Measurements from ENCODE around the gene C1orf21. TPM values are rescaled to one million over a fixed set of nuclear protein-coding genes. Genes with fewer than 3 reads are reported as not detected.

C1orf21 gene
- polyA plus RNA-seq, 3 donors = 0.23 to 1.1 (median 0.28) TPM

GRCh38 chr1:184354719-184355118, 32.1 kb upstream of the C1orf21 start:
- H3K4me3 ChIP-seq (replicated peaks in 1 of 3; ENCODE audit: low read depth in 2 of 3, low read length in 3 of 3) = no peak overlapping the region
- WGBS (ENCODE audit: insufficient coverage) = no CpG with 5 or more reads among the region's 2 CpGs
- H3K27me3 ChIP-seq (ENCODE audit: control insufficient read depth in 2 of 2, insufficient read depth in 2 of 2, low read length in 2 of 2) = no peaks in the 10 kb centered on the region
- H3K4me2 ChIP-seq (replicated peaks; ENCODE audit: extremely low read depth, low read length, poor library complexity, severe bottlenecking) = no peak overlapping the region
- peaks cover 2 to 3% (median 2%) of the 10 kb centered on the region in 3 donors for H3K27me3 Mint-ChIP-seq (ENCODE audit: low read depth in 3 of 3)
- H3K27ac Mint-ChIP-seq = no peak overlapping the region
- no peak for TF ChIP-seq CTCF (IDR thresholded peaks at IDR 0.05)
- H3K4me1 Mint-ChIP-seq = peaks cover 2% of the 10 kb centered on the region
- no peaks in the 10 kb centered on the region for H3K79me2 ChIP-seq (ENCODE audit: insufficient read depth, low read length)
- H3K27ac ChIP-seq (ENCODE audit: low read depth in 1 of 2, low read length in 2 of 2) = no peak overlapping the region
- no peak for DNase-seq
- no peaks in the 10 kb centered on the region for H3K4me1 ChIP-seq (ENCODE audit: control insufficient read depth in 1 of 2, insufficient read depth in 2 of 2, low read length in 2 of 2)
- H3K9ac ChIP-seq (ENCODE audit: insufficient read depth, low read length, poor library complexity, severe bottlenecking) = no peak overlapping the region
- intact Hi-C loops (cut with micrococcal nuclease) = no loop called here
- H3K36me3 Mint-ChIP-seq = no peaks in the 10 kb centered on the region
- H3K9me3 ChIP-seq (replicated peaks in 1 of 2; ENCODE audit: control insufficient read depth in 1 of 2, insufficient read depth in 1 of 2, low read length in 2 of 2) = no peaks in the 10 kb centered on the region
- no peaks in the 10 kb centered on the region for H3K36me3 ChIP-seq (replicated peaks in 1 of 2; ENCODE audit: control insufficient read depth in 1 of 2, insufficient read depth in 2 of 2, low read length in 2 of 2)
- no peaks in the 10 kb centered on the region for H4K20me1 ChIP-seq (ENCODE audit: insufficient read depth, low read length)
- no peak overlapping the region for H3K4me3 Mint-ChIP-seq
- H3K9me3 Mint-ChIP-seq = peaks cover 0 to 4% (median 0%) of the 10 kb centered on the region in 7 donors
- H2AFZ ChIP-seq (ENCODE audit: insufficient read depth, low read depth, low read length, poor library complexity, severe bottlenecking) = no peak overlapping the region

GRCh38 chr1:184356891-184357290, 29.9 kb upstream of the C1orf21 start:
- Histone ChIP-seq H3K4me1 (ENCODE audit: control insufficient read depth in 1 of 2, insufficient read depth in 2 of 2, low read length in 2 of 2) (no peaks in the 10 kb centered on the region), H3K4me2 (replicated peaks; ENCODE audit: extremely low read depth, low read length, poor library complexity, severe bottlenecking) (no peak overlapping the region), H3K9me3 (replicated peaks in 1 of 2; ENCODE audit: control insufficient read depth in 1 of 2, insufficient read depth in 1 of 2, low read length in 2 of 2) (no peaks in the 10 kb centered on the region), H3K27ac (ENCODE audit: low read depth in 1 of 2, low read length in 2 of 2) (no peak overlapping the region), H3K36me3 (replicated peaks in 1 of 2; ENCODE audit: control insufficient read depth in 1 of 2, insufficient read depth in 2 of 2, low read length in 2 of 2) (no peaks in the 10 kb centered on the region), H3K27me3 (ENCODE audit: control insufficient read depth in 2 of 2, insufficient read depth in 2 of 2, low read length in 2 of 2) (no peaks in the 10 kb centered on the region), H3K4me3 (replicated peaks in 1 of 3; ENCODE audit: low read depth in 2 of 3, low read length in 3 of 3) (no peak overlapping the region), H4K20me1 (ENCODE audit: insufficient read depth, low read length) (no peaks in the 10 kb centered on the region), H3K9ac (ENCODE audit: insufficient read depth, low read length, poor library complexity, severe bottlenecking) (no peak overlapping the region), H2AFZ (ENCODE audit: insufficient read depth, low read depth, low read length, poor library complexity, severe bottlenecking) (no peak overlapping the region), H3K79me2 (ENCODE audit: insufficient read depth, low read length) (no peaks in the 10 kb centered on the region)
- H3K4me3 Mint-ChIP-seq = no peak overlapping the region
- no peaks in the 10 kb centered on the region for H3K36me3 Mint-ChIP-seq
- WGBS (ENCODE audit: insufficient coverage) = 100% methylated on average over 1 of the region's 2 CpGs
- TF ChIP-seq CTCF (IDR thresholded peaks at IDR 0.05) = no peak
- H3K27ac Mint-ChIP-seq = no peak overlapping the region
- intact Hi-C loops (cut with micrococcal nuclease) = no loop called here
- no peak for DNase-seq
- H3K27me3 Mint-ChIP-seq (ENCODE audit: low read depth in 3 of 3) = peaks cover 0 to 3% (median 3%) of the 10 kb centered on the region in 3 donors
- peaks cover 9% of the 10 kb centered on the region for H3K4me1 Mint-ChIP-seq
- peaks cover 0 to 2% (median 0%) of the 10 kb centered on the region in 7 donors for H3K9me3 Mint-ChIP-seq
